Measurements from ENCODE around the gene VSTM2L. TPM values are rescaled to one million over a fixed set of nuclear protein-coding genes. Genes with fewer than 3 reads are reported as not detected.
A peak's percentile ranks its signal among the peaks of the same experiment; 100 is the strongest.

VSTM2L gene
- total and polyA plus RNA-seq, 2 of the 13 experiments (the other 11 are each of a cell fraction or from before 2014, with no cell fraction given), result not detected

DNA sequence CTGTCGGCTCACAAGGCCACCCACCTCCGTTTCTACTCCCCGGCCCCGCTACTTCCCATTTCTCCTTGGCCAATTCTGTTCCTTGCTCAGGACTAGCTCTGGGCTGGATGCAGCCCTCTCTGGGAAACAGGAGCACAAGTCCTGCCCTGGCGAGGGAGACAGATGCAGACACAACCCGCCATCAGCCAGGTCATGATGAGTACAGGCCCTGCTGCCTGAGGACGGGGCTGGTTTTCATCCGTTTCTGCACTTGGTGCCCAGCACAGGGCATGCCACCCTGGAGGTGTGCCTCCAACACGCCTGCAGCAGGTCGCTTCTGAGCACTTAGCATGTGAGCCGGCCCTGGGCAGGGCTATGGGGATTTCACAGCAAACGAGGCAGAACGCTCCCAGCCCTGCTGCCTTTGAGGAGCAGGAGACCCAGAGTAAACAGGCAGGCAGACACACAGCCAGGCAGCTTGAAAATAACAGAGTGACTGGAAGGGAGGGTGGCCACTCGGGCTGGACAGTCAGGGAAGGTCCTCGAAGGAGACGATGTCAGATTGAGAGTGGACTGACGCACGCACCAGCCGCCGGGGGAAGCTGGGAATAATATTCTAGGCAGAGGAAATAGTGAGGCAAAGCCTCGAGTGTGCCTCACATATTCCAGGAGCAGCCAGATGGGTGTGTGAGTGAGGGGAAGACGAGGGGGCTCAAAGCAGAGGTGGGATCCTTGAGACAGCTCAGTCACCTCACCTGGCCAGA, 21.2 kb upstream of the VSTM2L start (continued):
- TF ChIP-seq ZNF724P (CRISPR knock-in tag; IDR thresholded peaks at IDR 0.05; ENCODE audit: borderline replicate concordance) (no peak; the same call in 1 of the 2 replicates), ZNF468 (CRISPR knock-in tag; IDR thresholded peaks at IDR 0.05) (no peak), SAP130 (CRISPR knock-in tag; IDR thresholded peaks at IDR 0.05; ENCODE audit: low read depth) (no peak), KDM2A (CRISPR knock-in tag; IDR thresholded peaks at IDR 0.05; ENCODE audit: borderline replicate concordance, low read depth) (no peak), JUN (CRISPR knock-in tag; IDR thresholded peaks at IDR 0.05) (no peak), SOX6 (IDR thresholded peaks at IDR 0.05) (no peak), SOX6 (CRISPR knock-in tag; IDR thresholded peaks at IDR 0.05) (no peak; the same call in 1 of the 2 replicates), THAP9 (CRISPR knock-in tag; IDR thresholded peaks at IDR 0.05; ENCODE audit: borderline replicate concordance) (peak; percentile 70), RAD21 (CRISPR knock-in tag; IDR thresholded peaks at IDR 0.05) (no peak), ETV5 (CRISPR knock-in tag; IDR thresholded peaks at IDR 0.05; ENCODE audit: borderline replicate concordance) (no peak), SP5 (CRISPR knock-in tag; IDR thresholded peaks at IDR 0.05; ENCODE audit: borderline replicate concordance, low read depth) (no peak), WIZ (CRISPR knock-in tag; IDR thresholded peaks at IDR 0.05) (no peak), NFE2L1 (CRISPR knock-in tag; IDR thresholded peaks at IDR 0.05; ENCODE audit: borderline replicate concordance) (no peak), DR1 (CRISPR knock-in tag; IDR thresholded peaks at IDR 0.05) (no peak), NR3C1 (CRISPR knock-in tag; IDR thresholded peaks at IDR 0.05) (no peak), ZNF772 (CRISPR knock-in tag; IDR thresholded peaks at IDR 0.05) (no peak), SP1 (IDR thresholded peaks at IDR 0.05) (no peak), SP1 (CRISPR knock-in tag; IDR thresholded peaks at IDR 0.05) (0 out of 2 replicates have a peak, but pooled peaks have one; percentile 33), TFAP4 (IDR thresholded peaks at IDR 0.05; ENCODE audit: borderline replicate concordance, low read depth) (no peak)
- TF ChIP-seq, protein P1, sequence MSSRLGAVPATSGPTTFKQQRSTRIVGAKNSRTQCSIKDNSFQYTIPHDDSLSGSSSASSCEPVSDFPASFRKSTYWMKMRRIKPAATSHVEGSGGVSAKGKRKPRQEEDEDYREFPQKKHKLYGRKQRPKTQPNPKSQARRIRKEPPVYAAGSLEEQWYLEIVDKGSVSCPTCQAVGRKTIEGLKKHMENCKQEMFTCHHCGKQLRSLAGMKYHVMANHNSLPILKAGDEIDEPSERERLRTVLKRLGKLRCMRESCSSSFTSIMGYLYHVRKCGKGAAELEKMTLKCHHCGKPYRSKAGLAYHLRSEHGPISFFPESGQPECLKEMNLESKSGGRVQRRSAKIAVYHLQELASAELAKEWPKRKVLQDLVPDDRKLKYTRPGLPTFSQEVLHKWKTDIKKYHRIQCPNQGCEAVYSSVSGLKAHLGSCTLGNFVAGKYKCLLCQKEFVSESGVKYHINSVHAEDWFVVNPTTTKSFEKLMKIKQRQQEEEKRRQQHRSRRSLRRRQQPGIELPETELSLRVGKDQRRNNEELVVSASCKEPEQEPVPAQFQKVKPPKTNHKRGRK (CRISPR knock-in tag; IDR thresholded peaks at IDR 0.05), result no peak
- TF ChIP-seq, protein P2, sequence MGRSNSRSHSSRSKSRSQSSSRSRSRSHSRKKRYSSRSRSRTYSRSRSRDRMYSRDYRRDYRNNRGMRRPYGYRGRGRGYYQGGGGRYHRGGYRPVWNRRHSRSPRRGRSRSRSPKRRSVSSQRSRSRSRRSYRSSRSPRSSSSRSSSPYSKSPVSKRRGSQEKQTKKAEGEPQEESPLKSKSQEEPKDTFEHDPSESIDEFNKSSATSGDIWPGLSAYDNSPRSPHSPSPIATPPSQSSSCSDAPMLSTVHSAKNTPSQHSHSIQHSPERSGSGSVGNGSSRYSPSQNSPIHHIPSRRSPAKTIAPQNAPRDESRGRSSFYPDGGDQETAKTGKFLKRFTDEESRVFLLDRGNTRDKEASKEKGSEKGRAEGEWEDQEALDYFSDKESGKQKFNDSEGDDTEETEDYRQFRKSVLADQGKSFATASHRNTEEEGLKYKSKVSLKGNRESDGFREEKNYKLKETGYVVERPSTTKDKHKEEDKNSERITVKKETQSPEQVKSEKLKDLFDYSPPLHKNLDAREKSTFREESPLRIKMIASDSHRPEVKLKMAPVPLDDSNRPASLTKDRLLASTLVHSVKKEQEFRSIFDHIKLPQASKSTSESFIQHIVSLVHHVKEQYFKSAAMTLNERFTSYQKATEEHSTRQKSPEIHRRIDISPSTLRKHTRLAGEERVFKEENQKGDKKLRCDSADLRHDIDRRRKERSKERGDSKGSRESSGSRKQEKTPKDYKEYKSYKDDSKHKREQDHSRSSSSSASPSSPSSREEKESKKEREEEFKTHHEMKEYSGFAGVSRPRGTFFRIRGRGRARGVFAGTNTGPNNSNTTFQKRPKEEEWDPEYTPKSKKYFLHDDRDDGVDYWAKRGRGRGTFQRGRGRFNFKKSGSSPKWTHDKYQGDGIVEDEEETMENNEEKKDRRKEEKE (IDR thresholded peaks at IDR 0.05), result no peak
- TF ChIP-seq, protein P3, sequence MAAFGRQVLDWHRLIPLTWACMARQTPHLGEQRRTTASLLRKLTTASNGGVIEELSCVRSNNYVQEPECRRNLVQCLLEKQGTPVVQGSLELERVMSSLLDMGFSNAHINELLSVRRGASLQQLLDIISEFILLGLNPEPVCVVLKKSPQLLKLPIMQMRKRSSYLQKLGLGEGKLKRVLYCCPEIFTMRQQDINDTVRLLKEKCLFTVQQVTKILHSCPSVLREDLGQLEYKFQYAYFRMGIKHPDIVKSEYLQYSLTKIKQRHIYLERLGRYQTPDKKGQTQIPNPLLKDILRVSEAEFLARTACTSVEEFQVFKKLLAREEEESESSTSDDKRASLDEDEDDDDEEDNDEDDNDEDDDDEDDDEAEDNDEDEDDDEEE (CRISPR knock-in tag; IDR thresholded peaks at IDR 0.05), result peak; percentile 97

Data from HepG2 (cell line).